Cardiac muscle cell (in vitro differentiated cells and primary cell): ENCODE data around the gene MED16. TPM values are rescaled to one million over a fixed set of nuclear protein-coding genes. Genes with fewer than 3 reads are reported as not detected.

Source experiments
- DNase-seq, 2 donors: peaks; one replicate each; pipeline versions ENCODE4 v3.0.0 to v3.0.0-alpha.2; 2010 to 2017; ENCODE audit warnings: low read depth in 1 of 2, low spot score in 1 of 2
- H3K27ac ChIP-seq: fragments of 200-600 bp; sonication (generic); 2 replicates; pipeline ENCODE4 v1.5.1; 2016
- H3K27me3 ChIP-seq: fragments of 200-600 bp; sonication (generic); 2 replicates; pipeline ENCODE4 v1.6.0; 2016; ENCODE audit warnings: control low read depth
- H3K36me3 ChIP-seq: fragments of 200-600 bp; sonication (generic); 2 replicates; pipeline ENCODE4 v1.5.1; 2016; ENCODE audit warnings: control low read depth
- H3K4me1 ChIP-seq: fragments of 200-600 bp; sonication (generic); 2 replicates; pipeline ENCODE4 v1.8.1; 2017; ENCODE audit warnings: low read depth, mild to moderate bottlenecking, mixed run types
- H3K4me3 ChIP-seq: fragments of 200-600 bp; sonication (generic); 2 replicates; pipeline ENCODE4 v1.5.1; 2016; ENCODE audit warnings: mild to moderate bottlenecking
- H3K9me3 ChIP-seq: fragments of 200-600 bp; sonication (generic); 2 replicates; pipeline ENCODE4 v1.5.1; 2017; ENCODE audit warnings: low read depth, mild to moderate bottlenecking, control low read depth
- CTCF ChIP-seq: IDR thresholded peaks from 2 replicates; pipeline ENCODE4 v1.5.1; 2012; ENCODE audit warnings: low read depth, mild to moderate bottlenecking, low read length
- polyA plus RNA-seq: library from polyadenylated mRNA; unstranded; fragments of >200 nt; fragmentation: Nextera tagmentation; extraction: Ambion mirVana; gene quantifications from 2 replicates; pipeline ENCODE4 v1.2.1, GENCODE V29; 2016
- total RNA-seq: library from RNA; depleted of rRNA; stranded (reverse); fragments of >200 nt; gene quantifications from 2 replicates; pipeline ENCODE4 v1.2.3, GENCODE V29; 2016

MED16 gene
- total RNA-seq (61.9 and 67.2 TPM in 2 replicates), polyA plus RNA-seq (104 and 145 TPM in 2 replicates)

- no peaks in the 10 kb centered on the region for H3K27me3 ChIP-seq
- no peaks in the 10 kb centered on the region for H3K36me3 ChIP-seq
- H3K4me1 ChIP-seq, result no peaks in the 10 kb centered on the region
- no peak for TF ChIP-seq CTCF
- H3K27ac ChIP-seq, result peak within 1 kb of the TSS; percentile 98
- H3K4me3 ChIP-seq, result peak within 1 kb of the TSS; percentile 79
- H3K9me3 ChIP-seq, result no peaks in the 10 kb centered on the region
- peak; percentile 95 to 96 for DNase-seq
Observed at GRCh38 chr19:892894-893689, at the start of gene MED16, which contains the start of gene RNU6-9. MED16 (minus strand) TSS chr19:893187; CDS start chr19:891131, 2,056 bp downstream. RNU6-9 (plus strand) TSS chr19:893484.

- no peaks in the 10 kb centered on the region for H3K4me1 ChIP-seq
- H3K36me3 ChIP-seq, result peaks cover 4% of the 10 kb centered on the region
- no peaks in the 10 kb centered on the region for H3K27me3 ChIP-seq
- no peak for DNase-seq
- H3K9me3 ChIP-seq, result no peaks in the 10 kb centered on the region
- H3K27ac ChIP-seq, result peak overlapping the region; percentile 34
- no peak for TF ChIP-seq CTCF
- H3K4me3 ChIP-seq, result no peak overlapping the region
Observed at GRCh38 chr19:942133-942645, 49.2 kb upstream of the MED16 start.

GRCh38 chr19:941292-942132 lies 48.5 kb upstream of the MED16 start:
- Histone ChIP-seq H3K4me3 (no peak overlapping the region), H3K9me3 (no peaks in the 10 kb centered on the region), H3K27ac (no peak overlapping the region), H3K4me1 (no peaks in the 10 kb centered on the region), H3K36me3 (peaks cover 4% of the 10 kb centered on the region), H3K27me3 (no peaks in the 10 kb centered on the region)
- DNase-seq, result no peak
- TF ChIP-seq CTCF, result no peak

- DNase-seq, result no peak
- no peaks in the 10 kb centered on the region for H3K4me1 ChIP-seq
- no peak overlapping the region for H3K4me3 ChIP-seq
- no peak for TF ChIP-seq CTCF
- H3K36me3 ChIP-seq, result peaks cover 7% of the 10 kb centered on the region
- no peaks in the 10 kb centered on the region for H3K27me3 ChIP-seq
- H3K27ac ChIP-seq, result peak overlapping the region; percentile 43
- no peaks in the 10 kb centered on the region for H3K9me3 ChIP-seq
Observed at GRCh38 chr19:940591-941291, 47.8 kb upstream of the MED16 start.

GRCh38 chr19:939922-940321 lies 46.9 kb upstream of the MED16 start:
- no peak for DNase-seq
- H3K27me3 ChIP-seq, result no peaks in the 10 kb centered on the region
- H3K36me3 ChIP-seq, result peaks cover 7% of the 10 kb centered on the region
- no peak for TF ChIP-seq CTCF
- H3K27ac ChIP-seq, result peak overlapping the region; percentile 43
- H3K4me3 ChIP-seq, result no peak overlapping the region
- no peaks in the 10 kb centered on the region for H3K9me3 ChIP-seq
- H3K4me1 ChIP-seq, result no peaks in the 10 kb centered on the region
